Esophagus muscularis mucosa (tissue), 4 donors: ENCODE results near the gene TAF1B. TPM values are rescaled to one million over a fixed set of nuclear protein-coding genes. Genes with fewer than 3 reads are reported as not detected.
"Not testable (repeated sequence)": the region's sequence is repeated elsewhere in the genome, so short reads cannot be mapped to it uniquely, and the experiment has no call there.

Experiments
- DNase-seq: peaks from one replicate; pipeline ENCODE4 v3.0.0-alpha.2; 2017; ENCODE audit errors: extremely low spot score
- H3K27ac ChIP-seq, 4 donors: fragments of 200-600 bp; sonication (generic); replicated peaks in 1 of 4; 1 replicate in 3 of 4; 2 replicates in 1 of 4; pipeline ENCODE4 v1.5.1; 2016 to 2019; ENCODE audit warnings: mild to moderate bottlenecking in 1 of 4
- H3K27me3 ChIP-seq, 4 donors: fragments of 200-600 bp; sonication (generic); one replicate each; pipeline versions ENCODE4 v1.5.1 to v1.6.0; 2016 to 2019
- H3K36me3 ChIP-seq, 4 donors: fragments of 200-600 bp; sonication (generic); one replicate each; pipeline ENCODE4 v1.5.1; 2016 to 2019
- H3K4me1 ChIP-seq, 4 donors: fragments of 200-600 bp; sonication (generic); one replicate each; pipeline ENCODE4 v1.5.1; 2016 to 2019
- H3K4me3 ChIP-seq, 4 donors: fragments of 200-600 bp; sonication (generic); 1 replicate in 2 of 4; 2 replicates in 2 of 4; pipeline ENCODE4 v1.5.1; 2016 to 2019; ENCODE audit warnings: mild to moderate bottlenecking in 4 of 4, moderate library complexity in 1 of 4
- H3K9me3 ChIP-seq, 4 donors: fragments of 200-600 bp; sonication (generic); 1 replicate in 3 of 4; 2 replicates in 1 of 4; pipeline ENCODE4 v1.5.1; 2016 to 2019
- CTCF ChIP-seq, 3 experiments: fragments of 200-600 bp in 2 of 3; fragments of 450-650 bp in 1 of 3; sonication (generic) in 2 of 3; IDR thresholded peaks; one replicate each; pipeline ENCODE4 v1.5.1; 2017 to 2019; ENCODE audit warnings: antibody characterized with exemption in 3 of 3, mild to moderate bottlenecking in 2 of 3, moderate library complexity in 1 of 3
- EP300 ChIP-seq: sonication (generic); formaldehyde crosslinking; IDR thresholded peaks from one replicate; pipeline ENCODE4 v1.6.1; 2017; ENCODE audit warnings: antibody characterized with exemption
- POLR2A ChIP-seq: fragments of 450-650 bp; IDR thresholded peaks from one replicate; pipeline ENCODE4 v1.6.1; 2017; ENCODE audit warnings: antibody characterized with exemption, moderate library complexity, mild to moderate bottlenecking, low read depth
- POLR2AphosphoS5 ChIP-seq, 2 donors: sonication (generic); formaldehyde crosslinking; IDR thresholded peaks; one replicate each; pipeline ENCODE4 v1.6.1; 2017; ENCODE audit warnings: antibody characterized with exemption in 2 of 2
- WGBS: methylation state at CpG from one replicate; pipeline ENCODE4 v1.1.5; 2018; 5-methylcytosine and 5-hydroxymethylcytosine counted together
- intact Hi-C: fragments of 100-400 bp; cut with DNase I; formaldehyde crosslinking; loops from one replicate; pipeline ENCODE4 v1.15.1; 2023
- total RNA-seq, 4 donors: library from RNA; depleted of rRNA; stranded (reverse); fragments of >200 nt; gene quantifications; one replicate each; pipeline versions ENCODE4 v1.1.0 to v1.2.1, GENCODE V29; 2016

TAF1B gene
- total RNA-seq, 4 donors from 2014 or later, result 7.1 to 10.1 (median 8.0) TPM

GRCh38 chr2:9846554-9846953 is 3.3 kb downstream of the TAF1B start:
- no peak for DNase-seq
- no peaks in the 10 kb centered on the region for H3K9me3 ChIP-seq
- no peak overlapping the region for H3K4me3 ChIP-seq
- intact Hi-C loops, result no loop called here
- H3K27me3 ChIP-seq, result no peaks in the 10 kb centered on the region
- TF ChIP-seq POLR2A, result no peak
- no peak for TF ChIP-seq POLR2AphosphoS5 (IDR thresholded peaks at IDR 0.05)
- no peak for TF ChIP-seq CTCF (IDR thresholded peaks at IDR 0.05)
- no peak overlapping the region for H3K27ac ChIP-seq
- H3K36me3 ChIP-seq, result peaks cover 12 to 43% (median 22%) of the 10 kb centered on the region in 4 donors
- H3K4me1 ChIP-seq, result peaks cover 9 to 25% (median 17%) of the 10 kb centered on the region in 4 donors

GRCh38 chr2:9847140-9847539 is 3.9 kb downstream of the TAF1B start:
- WGBS, result 73% methylated on average over 4 of the region's 4 CpGs

GRCh38 chr2:9852881-9853280 is 9.6 kb downstream of the TAF1B start:
- no peaks in the 10 kb centered on the region for H3K9me3 ChIP-seq
- H3K27ac ChIP-seq, result no peak overlapping the region
- no peaks in the 10 kb centered on the region for H3K4me1 ChIP-seq
- H3K27me3 ChIP-seq, result no peaks in the 10 kb centered on the region
- H3K36me3 ChIP-seq, result peaks cover 41 to 86% (median 63%) of the 10 kb centered on the region in 4 donors
- no peak overlapping the region for H3K4me3 ChIP-seq
- no peak for TF ChIP-seq POLR2AphosphoS5 (IDR thresholded peaks at IDR 0.05)
- WGBS, result 86% methylated on average over 2 of the region's 2 CpGs
- intact Hi-C loops, result no loop called here
- no peak for DNase-seq

More at GRCh38 chr2:9847140-9847539, 3.9 kb downstream of the TAF1B start:
- H3K36me3 ChIP-seq, result peaks cover 18 to 49% (median 28%) of the 10 kb centered on the region in 4 donors
- H3K27ac ChIP-seq, result no peak overlapping the region
- intact Hi-C loops, result no loop called here
- H3K4me1 ChIP-seq, result peaks cover 9 to 25% (median 17%) of the 10 kb centered on the region in 4 donors
- H3K4me3 ChIP-seq, result no peak overlapping the region
- DNase-seq, result no peak
- TF ChIP-seq POLR2A (no peak), POLR2AphosphoS5 (IDR thresholded peaks at IDR 0.05) (no peak), EP300 (no peak), CTCF (IDR thresholded peaks at IDR 0.05) (no peak)
- H3K27me3 ChIP-seq, result no peaks in the 10 kb centered on the region
- H3K9me3 ChIP-seq, result no peaks in the 10 kb centered on the region

GRCh38 chr2:9857814-9858729 is 14.8 kb downstream of the TAF1B start:
- Histone ChIP-seq H3K36me3 (peaks cover 18 to 67% (median 50%) of the 10 kb centered on the region in 4 donors), H3K27me3 (no peaks in the 10 kb centered on the region), H3K4me3 (no peak overlapping the region), H3K27ac (no peak overlapping the region), H3K4me1 (no peaks in the 10 kb centered on the region), H3K9me3 (no peaks in the 10 kb centered on the region)
- intact Hi-C loops, result no loop called here
- TF ChIP-seq CTCF (IDR thresholded peaks at IDR 0.05) (no peak), EP300 (no peak), POLR2AphosphoS5 (IDR thresholded peaks at IDR 0.05) (no peak), POLR2A (no peak)
- no peak for DNase-seq
- 98% methylated on average over 7 of the region's 7 CpGs for WGBS

GRCh38 chr2:9858730-9859068 is 15.4 kb downstream of the TAF1B start:
- 98% methylated on average over 5 of the region's 5 CpGs for WGBS
- Histone ChIP-seq H3K36me3 (peaks cover 18 to 61% (median 44%) of the 10 kb centered on the region in 4 donors), H3K4me1 (no peaks in the 10 kb centered on the region), H3K9me3 (no peaks in the 10 kb centered on the region), H3K27me3 (no peaks in the 10 kb centered on the region), H3K4me3 (no peak overlapping the region), H3K27ac (no peak overlapping the region)
- no peak for DNase-seq
- TF ChIP-seq EP300 (no peak), CTCF (IDR thresholded peaks at IDR 0.05) (no peak), POLR2AphosphoS5 (IDR thresholded peaks at IDR 0.05) (no peak), POLR2A (no peak)
- intact Hi-C loops, result no loop called here

- WGBS, result 97% methylated on average over 21 of the region's 21 CpGs
- H3K4me1 ChIP-seq, H3K4me3 ChIP-seq, DNase-seq, H3K9me3 ChIP-seq, H3K27ac ChIP-seq, intact Hi-C loops, H3K27me3 ChIP-seq: not testable (repeated sequence)
- peaks cover 0 to 37% (median 26%) of the 10 kb centered on the region in 4 donors for H3K36me3 ChIP-seq
Observed at GRCh38 chr2:9860922-9861580, 17.8 kb downstream of the TAF1B start.
